Measurements from ENCODE around the gene NOG.
A peak's percentile ranks its signal among the peaks of the same experiment; 100 is the strongest.

Gene NOG

DNA sequence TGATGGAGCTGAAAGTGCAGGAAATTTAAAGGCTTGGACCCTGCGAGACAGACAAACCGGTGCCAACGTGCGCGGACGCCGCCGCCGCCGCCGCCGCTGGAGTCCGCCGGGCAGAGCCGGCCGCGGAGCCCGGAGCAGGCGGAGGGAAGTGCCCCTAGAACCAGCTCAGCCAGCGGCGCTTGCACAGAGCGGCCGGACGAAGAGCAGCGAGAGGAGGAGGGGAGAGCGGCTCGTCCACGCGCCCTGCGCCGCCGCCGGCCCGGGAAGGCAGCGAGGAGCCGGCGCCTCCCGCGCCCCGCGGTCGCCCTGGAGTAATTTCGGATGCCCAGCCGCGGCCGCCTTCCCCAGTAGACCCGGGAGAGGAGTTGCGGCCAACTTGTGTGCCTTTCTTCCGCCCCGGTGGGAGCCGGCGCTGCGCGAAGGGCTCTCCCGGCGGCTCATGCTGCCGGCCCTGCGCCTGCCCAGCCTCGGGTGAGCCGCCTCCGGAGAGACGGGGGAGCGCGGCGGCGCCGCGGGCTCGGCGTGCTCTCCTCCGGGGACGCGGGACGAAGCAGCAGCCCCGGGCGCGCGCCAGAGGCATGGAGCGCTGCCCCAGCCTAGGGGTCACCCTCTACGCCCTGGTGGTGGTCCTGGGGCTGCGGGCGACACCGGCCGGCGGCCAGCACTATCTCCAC, at the start of gene NOG:
TSS of gene NOG (plus strand) at position 54 of the 674 bp plus-strand sequence. CDS start at position 579, 525 bp downstream.
- peak; percentile 55 for DNase-seq

DNA sequence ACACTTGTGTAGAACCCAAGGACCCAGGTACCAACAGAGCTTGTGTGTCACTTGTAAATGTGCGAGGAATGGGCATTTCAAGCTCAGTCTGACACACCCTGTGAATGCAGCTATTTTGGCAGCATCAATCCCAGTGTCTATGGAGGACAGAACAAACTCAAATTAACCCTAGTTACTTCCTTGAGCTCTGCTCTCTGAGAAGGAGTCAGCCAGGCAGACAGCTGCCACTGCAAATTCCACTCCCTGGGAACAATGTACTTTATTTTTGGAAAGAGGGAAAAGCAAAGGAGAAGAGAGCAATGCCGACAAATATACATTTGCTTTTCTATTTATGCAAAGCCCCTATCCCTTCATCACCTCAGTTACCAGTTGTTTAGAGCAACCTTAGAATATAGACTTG, 48.4 kb upstream of the NOG start:
- no peak for DNase-seq

DNA sequence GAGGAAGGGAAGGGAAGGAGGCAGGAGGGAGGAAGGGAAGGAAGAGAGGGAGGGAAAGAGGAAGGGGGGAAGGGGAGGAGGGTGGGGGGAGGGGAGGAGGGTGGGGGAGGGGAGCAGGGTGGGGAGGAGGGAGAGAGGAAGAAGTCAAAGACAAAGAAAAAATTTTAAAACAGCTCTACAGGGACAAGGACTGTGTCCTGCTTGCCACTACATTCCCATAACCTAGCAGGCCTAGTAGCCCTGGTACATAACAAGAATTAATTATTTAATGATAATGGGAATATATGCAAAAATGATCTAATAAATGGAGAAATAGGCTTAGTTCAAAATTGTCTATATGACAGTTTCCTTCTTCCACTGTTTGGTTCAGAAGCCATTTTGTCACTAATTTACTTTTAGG, 47.6 kb upstream of the NOG start:
- DNase-seq = no peak

DNA sequence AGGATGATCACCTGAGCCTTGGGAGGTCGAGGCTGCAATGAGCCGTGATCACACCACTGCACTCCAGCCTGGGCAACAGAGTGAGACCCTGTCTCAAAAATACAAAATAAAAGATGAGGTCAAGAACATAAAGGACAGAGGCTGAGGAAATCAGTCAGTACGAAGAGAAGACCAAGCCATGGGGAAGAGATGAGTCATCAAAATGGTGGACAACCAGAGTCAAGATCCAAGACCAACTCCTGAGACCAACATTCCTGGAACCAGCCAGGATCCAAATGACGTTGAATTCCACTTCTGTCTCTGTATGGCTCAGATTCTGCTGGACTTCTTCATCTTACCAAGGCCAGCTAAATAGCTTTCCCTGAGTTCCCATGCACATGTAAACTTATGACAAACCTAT, 44.8 kb upstream of the NOG start:
- no peak for DNase-seq

DNA sequence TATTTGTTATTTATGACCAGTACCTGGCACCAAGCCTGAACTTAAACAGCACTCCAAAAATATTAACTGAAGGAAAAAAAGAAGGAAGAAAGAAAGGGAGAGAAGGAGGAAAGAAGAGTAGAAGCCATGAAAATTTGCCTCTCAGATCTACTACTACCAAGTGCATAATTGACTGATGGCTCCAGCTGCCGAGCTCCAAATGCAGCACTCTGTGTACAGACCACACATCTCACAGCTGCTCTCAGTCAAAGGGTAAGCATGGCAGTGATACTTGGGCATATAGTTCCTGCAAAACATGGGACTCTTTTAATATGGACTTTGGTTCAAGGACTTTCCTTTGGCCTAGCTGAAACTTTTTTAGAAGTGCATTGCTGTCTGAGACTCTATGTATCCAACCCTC, 44.0 kb upstream of the NOG start:
- no peak for DNase-seq

DNA sequence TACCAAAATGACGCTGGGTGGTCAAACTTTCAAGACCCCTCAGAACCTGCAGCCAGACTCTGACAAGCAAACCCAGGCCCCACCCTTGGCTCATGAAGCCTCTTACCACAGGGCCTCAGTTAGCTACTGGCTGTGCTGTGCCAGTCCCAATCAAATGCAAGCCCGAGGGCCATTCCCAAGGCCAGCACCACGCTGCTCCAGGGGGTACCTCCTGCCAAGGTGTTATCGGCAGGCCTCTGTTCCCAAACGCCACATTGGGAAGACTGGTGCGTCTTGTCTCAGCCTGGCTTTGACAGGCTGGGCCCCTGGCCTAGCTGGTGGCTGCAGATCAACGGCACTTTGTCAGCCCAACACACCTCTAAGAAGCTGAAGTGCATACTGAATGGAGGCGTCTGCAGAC, 35.8 kb upstream of the NOG start:
- no peak for DNase-seq

DNA sequence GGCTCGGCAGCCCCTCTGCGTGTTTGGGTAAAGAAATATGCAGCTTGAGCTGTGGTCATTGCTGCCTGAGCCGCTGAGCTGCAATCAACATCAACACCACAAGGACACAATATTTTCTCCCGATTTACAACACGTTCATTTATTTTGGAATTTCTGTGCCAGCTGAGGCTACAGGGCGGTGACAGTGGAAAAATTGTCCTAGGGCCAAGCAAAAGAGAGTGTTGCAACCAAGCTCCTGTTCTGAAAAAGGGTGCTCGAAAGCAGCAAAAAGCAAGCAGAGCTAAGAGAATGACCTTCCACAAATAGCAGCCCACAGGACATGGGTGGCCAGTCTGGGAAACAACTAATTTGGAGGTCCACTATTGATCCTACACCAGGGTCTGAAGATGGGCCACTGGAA, 35.4 kb upstream of the NOG start:
- no peak for DNase-seq

DNA sequence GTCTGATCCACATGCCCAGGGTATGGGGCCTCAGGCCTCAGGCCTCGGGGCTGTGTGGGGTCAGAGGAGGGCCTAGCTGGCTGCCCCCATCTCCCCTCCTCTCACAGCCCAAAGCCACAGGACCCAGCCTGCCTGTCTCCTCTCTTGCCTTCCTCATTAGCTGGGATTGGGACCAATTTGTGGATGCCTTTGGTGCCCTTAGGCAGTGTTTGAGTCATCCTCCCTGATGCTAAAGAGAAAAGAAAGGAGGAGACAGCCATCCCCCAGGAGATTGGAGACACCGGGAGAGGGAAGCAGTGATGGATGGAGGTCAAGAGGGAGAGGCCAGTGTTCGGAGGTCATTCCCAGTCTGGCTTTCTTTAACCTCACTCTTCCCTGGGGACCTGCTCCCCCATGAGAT, 23.3 kb upstream of the NOG start:
- no peak for DNase-seq

DNA sequence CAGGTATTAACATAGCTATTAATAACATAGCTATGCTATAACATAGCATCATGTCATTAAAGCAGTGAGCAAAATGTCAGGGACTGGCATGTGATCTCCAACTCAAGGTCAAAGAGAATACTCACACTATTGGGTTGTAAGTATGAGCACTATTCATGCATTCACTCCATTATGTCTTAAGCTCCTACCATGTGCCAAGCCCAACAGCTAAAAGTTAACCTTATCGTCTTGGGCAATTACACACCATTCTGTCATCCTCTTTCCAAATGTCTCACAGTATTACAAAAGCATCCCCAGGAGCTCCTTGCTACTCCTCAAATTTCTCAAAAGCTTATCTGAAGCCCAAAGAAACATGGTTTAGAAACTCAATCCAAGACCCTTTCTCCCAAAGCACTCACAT, 22.0 kb upstream of the NOG start:
- DNase-seq = no peak

DNA sequence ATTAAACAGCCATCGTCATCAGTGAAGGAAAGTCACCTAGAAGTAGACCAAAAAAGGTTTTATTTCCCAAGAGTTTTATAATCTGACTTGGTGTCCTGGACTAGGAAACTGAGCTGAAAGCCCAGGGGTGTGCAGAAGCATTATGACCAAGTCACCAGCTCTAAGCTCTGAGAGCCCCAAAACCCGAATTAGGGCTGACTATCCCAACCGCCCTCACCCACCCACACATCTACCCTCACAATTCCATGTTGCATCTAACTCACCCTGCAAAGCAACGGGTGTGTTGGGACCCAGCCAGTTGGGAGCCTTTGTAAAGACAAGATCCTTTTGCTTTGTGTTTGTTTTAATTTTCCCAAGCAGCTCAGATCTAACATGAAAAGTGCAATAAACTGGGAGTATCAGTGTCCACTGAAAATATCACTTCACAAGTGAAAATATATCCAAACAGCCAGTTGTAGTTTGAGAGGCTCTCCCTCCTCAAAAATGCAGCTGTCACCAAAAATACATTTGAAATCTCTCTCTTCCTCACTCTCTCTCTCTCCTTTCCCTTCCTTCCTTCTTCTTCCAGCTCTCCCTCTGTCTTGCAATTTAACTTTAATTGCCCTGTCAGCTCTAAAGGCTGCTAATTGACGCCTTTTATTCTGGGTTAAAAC, 16.2 kb upstream of the NOG start:
- DNase-seq = no peak

DNA sequence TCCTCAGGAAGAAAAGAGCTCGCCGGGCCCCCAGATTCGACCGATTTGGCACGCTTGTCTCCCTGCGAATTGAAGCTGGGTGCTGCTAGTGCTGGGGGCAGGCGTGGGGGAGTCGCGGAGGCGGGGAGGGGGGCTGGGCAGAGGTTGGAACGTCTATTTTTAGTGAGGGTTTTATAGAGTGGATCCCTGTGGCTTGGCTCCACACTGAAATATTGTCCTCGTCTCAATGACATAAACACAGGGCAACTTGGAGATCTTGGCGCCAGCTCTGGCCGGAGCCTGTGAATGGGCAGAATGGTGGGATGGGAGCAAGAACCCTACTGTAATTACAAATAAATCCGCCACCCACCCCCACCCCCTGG, 15.7 kb upstream of the NOG start:
- no peak for DNase-seq

DNA sequence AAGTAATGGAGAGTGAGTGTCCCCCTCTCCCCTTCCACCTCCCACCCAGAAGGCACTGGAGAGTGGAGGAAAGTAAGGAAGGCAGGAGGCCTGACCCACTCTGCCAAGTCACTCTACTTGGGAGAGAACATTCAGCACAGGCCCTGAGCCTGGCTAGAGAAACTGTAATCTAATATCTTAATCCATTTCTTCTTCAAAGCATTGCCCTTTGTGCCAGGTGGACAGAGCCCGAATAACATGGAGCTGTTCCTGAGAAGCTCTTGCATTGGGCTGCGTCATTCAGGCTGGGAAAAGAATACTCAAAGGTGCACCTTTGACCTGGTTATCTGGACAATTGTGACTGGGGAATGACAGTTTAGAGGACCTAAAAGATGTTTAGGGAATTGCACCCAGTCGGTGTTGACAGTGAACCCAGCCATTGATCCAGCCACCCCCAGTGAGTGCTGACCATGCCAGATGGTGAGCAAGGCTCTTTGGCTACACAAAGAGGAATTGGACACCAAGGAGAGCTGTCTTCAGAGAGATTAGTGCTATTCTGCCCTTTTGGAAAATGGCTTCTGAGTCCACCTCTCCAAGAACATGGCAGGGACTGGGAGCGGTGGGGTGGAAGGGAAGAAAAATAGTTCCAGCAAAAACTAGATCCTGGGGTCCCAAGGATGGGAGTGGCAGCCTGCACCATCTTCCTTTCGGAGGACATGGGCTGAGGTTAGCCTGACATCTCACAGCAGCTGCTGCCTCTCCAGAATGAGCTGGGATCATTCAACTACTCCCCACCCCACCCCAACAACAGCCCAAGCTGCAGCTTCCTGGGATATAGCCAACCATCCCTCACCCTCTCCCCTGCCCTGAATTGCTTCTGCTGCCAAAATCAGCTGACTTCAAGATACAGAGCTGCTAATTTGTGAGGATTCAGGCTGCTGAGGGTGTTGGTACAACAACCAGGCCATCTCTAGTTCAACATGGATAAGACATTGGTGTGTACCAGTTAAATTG, 11.6 kb upstream of the NOG start:
- DNase-seq = no peak

DNA sequence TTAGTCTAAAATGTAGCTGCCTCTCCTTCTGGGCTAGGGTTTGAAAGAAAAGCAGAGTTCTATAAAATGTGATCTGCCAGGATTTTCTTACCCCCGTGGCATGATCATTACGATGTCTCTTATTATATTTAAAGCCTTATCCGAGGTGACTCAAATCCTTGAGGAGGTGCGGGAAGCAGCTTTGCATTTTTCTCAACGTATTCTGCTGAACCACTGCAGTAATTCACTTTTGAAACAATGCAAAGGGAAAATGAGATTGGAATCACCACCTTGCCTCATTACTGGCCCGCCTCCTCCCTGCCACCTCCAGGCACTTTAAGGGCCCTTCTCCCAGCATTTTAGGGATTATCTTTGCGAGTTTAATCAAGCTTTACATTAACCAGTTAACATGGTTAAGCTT, 9.7 kb upstream of the NOG start:
- no peak for DNase-seq

DNA sequence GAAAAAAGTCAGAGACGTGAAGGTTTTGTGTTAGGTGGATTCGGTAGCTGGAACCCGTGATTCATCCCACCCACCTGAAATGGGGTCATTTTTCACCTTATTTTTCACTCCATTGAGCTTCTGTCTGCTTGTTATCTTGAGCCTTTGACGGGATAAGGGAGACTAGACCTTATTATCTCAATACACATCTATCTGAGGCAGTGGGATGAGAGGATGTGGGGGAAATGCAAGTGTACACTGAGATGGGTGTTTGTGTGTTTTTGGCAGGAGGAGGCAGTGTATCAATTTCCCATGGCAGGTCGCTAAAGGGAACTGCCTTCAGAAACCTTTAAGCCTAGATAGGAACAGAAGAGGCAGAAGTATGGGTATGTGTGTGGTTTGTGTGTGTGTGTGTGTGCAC, 6.2 kb upstream of the NOG start:
- DNase-seq = no peak

DNA sequence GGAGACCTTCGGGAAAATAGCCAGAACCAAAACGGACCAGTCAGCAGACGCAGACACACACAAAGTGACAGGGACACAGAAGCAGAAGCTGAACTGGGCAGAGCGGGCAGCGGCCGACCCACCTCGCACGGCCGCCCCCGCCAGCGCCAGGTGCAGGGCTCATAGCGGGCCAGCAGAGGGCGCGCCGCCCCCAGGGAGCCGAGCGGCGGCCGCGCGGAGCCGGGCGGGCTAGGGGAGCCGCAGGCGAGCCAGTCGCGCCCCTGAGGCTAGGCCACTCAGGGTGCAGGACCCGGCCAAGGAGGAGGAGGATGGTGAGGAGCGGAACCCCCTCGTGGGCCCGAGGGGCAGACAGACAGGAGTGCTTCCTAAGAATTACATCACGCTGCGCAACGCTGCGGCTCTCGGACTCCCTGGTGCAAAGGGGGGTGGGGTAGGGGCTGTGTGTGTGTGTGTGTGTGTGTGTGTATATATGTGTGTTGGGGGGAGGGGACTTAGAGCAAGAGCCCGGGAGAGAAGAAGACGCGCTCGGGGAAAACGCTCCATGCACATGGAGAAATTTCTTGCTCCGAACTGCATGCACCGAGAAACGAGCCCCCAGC, 913 bp upstream of the NOG start:
- peak; percentile 76 for DNase-seq

DNA sequence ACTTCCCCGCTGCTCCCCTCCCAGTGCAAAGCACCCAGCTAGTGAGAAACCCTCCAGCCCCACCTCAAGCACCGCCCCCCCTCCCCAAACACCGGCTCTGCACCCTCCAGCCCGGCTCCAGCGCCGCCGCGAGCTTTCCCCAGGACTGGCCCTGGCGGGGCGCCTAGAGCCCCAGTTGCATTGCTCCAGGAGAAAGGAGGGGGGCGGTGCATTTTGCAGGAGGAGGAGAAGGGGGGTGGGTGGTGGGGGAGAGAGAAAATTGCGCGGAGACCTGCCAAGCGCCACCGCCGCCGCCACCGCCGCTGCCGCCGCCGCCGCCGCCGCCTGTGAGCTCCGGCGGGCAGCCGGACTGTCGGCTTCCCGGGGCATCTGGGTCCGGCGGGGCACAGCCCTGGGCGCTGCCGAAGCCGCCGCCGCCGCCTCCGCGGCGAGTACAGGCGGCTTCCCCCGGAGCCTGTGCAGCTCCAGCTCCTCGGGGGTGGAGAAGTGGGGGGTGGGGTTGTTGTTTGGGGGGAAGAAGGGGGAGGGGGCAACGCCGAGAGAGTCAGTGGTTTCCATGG, 333 bp upstream of the NOG start:
- peak; percentile 75 for DNase-seq

DNA sequence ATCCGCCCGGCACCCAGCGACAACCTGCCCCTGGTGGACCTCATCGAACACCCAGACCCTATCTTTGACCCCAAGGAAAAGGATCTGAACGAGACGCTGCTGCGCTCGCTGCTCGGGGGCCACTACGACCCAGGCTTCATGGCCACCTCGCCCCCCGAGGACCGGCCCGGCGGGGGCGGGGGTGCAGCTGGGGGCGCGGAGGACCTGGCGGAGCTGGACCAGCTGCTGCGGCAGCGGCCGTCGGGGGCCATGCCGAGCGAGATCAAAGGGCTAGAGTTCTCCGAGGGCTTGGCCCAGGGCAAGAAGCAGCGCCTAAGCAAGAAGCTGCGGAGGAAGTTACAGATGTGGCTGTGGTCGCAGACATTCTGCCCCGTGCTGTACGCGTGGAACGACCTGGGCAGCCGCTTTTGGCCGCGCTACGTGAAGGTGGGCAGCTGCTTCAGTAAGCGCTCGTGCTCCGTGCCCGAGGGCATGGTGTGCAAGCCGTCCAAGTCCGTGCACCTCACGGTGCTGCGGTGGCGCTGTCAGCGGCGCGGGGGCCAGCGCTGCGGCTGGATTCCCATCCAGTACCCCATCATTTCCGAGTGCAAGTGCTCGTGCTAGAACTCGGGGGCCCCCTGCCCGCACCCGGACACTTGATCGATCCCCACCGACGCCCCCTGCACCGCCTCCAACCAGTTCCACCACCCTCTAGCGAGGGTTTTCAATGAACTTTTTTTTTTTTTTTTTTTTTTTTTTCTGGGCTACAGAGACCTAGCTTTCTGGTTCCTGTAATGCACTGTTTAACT, 1.0 kb downstream of the NOG start:
- peak; percentile 53 for DNase-seq

DNA sequence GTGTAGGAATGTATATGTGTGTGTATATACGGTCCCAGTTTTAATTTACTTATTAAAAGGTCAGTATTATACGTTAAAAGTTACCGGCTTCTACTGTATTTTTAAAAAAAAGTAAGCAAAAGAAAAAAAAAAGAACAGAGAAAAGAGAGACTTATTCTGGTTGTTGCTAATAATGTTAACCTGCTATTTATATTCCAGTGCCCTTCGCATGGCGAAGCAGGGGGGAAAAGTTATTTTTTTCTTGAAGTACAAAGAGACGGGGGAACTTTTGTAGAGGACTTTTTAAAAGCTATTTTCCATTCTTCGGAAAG, 1.6 kb downstream of the NOG start:
- no peak for DNase-seq

DNA sequence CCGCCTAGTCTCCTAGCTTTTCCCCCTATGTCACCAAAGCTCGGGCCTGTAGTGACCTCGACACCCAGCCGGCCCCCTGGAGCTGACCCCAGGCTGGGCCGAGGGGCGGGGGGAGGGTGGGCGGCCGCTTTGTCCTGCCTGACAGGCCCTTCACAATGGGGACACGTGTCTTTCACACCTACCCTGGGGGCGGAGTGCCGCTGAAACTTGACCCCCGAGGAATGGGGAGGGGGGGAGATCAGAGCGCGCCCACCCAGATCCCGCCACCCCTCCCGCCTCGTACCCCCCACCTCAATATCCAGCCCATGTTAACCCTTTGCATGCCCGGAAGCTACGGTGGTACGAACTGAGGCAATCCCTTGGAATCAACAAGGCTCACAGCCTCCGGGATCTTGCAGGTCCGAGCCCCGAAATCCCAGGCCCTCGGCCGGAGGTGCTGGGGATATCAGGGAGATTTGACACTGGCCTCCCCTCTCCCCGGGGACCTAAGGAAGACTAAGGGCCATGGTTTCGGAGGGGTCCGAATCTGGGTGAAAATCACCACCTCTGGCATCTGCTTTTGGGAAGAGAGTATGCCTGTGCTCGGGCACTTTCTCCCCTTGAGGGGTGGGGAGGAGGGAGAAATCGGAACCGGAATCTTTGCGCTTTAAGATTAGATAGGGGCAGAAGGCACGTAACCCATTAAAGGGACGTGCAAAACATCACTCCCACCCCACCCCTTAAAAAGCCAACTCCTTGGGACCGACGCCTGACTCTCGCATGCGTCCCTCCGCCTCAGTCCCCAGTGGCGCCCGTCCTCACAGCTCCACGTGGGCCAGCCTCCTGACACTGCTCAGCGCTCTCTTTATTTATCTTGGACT, 2.6 kb downstream of the NOG start:
- peak; percentile 56 for DNase-seq

DNA sequence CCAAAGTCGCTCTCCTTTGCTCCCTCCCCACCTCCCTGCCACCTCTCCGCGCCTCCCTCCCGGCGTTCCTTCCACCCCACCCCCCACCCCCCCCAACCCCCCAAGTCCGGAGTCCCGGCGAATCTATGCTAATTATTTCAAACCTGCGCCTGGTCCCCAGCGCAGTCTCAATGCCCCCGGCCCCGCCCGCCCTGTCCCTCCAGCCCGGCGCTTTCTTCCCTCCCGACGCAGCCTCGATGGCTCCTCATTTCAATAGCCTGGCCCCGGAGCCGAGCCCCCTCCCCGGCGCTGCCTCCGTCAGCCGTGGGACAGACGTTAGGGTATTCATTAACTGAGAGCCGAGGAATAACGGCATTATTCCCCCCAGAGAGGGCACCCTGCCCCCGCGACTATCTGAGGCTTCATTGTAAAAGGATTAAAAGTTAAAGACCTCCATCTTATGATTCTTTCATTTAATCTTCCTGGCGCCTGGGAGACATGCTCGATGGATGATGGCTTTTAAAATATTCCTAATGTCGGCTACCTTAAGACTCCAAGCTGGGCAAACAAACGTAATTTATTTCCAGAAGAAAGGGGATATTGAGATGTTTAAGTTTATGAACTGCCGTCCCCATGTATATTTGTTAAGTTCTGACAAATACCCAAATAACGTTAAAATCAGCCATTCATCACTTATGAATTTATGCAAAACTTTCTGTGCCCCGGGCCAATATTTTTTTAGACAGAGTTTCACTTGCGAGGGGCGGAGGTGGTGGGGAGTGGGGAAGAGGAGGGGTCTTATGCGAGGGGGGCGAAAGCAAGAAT, 3.4 kb downstream of the NOG start:
- peak; percentile 41 for DNase-seq
